ENCODE measurements around the gene RFX2. TPM values are rescaled to one million over a fixed set of nuclear protein-coding genes. Genes with fewer than 3 reads are reported as not detected.

Gene RFX2
- total and polyA plus RNA-seq, 12 donors: 2.3 to 10.4 (median 4.6) TPM

DNA sequence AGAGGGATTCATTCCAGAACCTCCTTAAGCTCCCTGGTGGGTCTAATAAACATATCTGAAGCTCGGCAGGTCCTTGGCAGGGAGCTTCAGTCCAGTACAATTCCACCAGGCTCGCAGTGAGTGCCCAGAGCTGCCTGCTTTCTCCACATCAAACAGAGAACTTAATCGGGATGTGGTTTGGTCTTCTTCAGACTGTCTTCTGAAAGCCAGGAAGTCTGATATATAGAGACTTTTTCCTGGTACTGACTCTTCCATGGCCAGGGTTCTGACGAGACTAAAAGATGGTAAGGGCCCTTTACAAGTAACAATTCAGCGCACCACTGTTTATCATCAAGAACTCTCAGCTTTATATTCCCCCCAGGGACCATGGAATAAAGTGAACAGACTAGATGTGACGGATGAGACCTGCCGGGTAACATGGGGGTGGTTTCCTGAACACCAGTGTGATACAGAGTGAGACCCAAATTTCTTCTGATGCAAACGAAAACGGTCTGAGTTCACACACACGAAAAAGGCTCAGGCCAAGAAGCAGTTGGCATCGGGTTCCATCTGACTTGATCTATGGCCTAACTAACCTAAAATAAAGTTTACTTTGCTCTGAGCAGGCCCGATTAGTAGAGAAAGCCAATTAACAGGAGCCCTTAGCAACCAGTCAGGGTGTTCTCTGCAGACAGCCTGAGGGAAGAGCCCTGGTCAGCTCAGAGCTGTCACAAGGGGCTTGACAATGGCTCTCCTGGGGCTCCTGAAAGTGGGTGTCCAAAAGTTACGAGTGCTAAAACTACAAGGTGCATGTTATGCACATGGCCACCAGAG lies 161.3 kb downstream of the RFX2 start:
- Histone ChIP-seq H3K4me3 (no peak overlapping the region), H3K9me3 (replicated peaks in 1 of 3) (no peaks in the 10 kb centered on the region), H3K36me3 (replicated peaks in 1 of 2) (peaks cover 0 to 9% of the 10 kb centered on the region in 2 donors), H3K27me3 (no peaks in the 10 kb centered on the region), H3K27ac (peak overlapping the region in 3 of 5 donors; percentile 25 to 80 (median 56)), H3K4me1 (replicated peaks in 1 of 2) (peaks cover 21 to 79% of the 10 kb centered on the region in 2 donors)
- TF ChIP-seq POLR2A (IDR thresholded peaks at IDR 0.05): no peak
- TF ChIP-seq, protein P1, sequence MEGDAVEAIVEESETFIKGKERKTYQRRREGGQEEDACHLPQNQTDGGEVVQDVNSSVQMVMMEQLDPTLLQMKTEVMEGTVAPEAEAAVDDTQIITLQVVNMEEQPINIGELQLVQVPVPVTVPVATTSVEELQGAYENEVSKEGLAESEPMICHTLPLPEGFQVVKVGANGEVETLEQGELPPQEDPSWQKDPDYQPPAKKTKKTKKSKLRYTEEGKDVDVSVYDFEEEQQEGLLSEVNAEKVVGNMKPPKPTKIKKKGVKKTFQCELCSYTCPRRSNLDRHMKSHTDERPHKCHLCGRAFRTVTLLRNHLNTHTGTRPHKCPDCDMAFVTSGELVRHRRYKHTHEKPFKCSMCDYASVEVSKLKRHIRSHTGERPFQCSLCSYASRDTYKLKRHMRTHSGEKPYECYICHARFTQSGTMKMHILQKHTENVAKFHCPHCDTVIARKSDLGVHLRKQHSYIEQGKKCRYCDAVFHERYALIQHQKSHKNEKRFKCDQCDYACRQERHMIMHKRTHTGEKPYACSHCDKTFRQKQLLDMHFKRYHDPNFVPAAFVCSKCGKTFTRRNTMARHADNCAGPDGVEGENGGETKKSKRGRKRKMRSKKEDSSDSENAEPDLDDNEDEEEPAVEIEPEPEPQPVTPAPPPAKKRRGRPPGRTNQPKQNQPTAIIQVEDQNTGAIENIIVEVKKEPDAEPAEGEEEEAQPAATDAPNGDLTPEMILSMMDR (IDR thresholded peaks at IDR 0.05): no peak
- no peak for DNase-seq
- 54 to 61% (median 57%) methylated on average over 11 to 13 of the region's 13 CpGs for WGBS, 4 donors
- intact Hi-C loops (cut with DNase I): no loop called here

DNA sequence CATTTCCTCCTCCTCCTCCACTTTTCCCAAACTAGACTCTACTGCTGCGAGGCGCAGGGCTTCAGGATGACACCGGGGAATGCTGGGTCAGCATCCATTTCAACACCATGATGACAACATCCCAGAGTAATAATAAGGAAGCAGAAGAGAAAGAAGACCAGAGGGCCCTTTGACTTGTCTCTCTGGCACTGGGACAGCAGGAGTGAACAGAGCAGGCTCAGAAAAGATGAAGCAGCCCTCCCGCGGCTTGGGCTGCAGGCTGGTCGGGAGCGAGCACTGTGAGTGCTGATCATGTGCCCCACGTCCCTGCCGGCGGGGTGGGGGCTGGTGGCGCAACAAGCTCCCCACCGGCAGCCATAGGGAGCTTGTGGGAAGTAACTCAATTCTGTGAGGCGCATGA lies 162.9 kb downstream of the RFX2 start:
- Histone ChIP-seq H3K27me3 (no peaks in the 10 kb centered on the region), H3K27ac (peak overlapping the region in 4 of 5 donors; percentile 25 to 80 (median 63)), H3K9me3 (replicated peaks in 1 of 3) (no peaks in the 10 kb centered on the region), H3K4me1 (replicated peaks in 1 of 2) (peaks cover 5 to 74% of the 10 kb centered on the region in 2 donors), H3K4me3 (no peak overlapping the region), H3K36me3 (replicated peaks in 1 of 2) (peaks cover 0 to 9% of the 10 kb centered on the region in 2 donors)
- DNase-seq: peak; percentile 56 to 85 (median 69)
- WGBS, 4 donors: 44 to 74% (median 53%) methylated on average over 8 to 13 of the region's 13 CpGs
- no peak for TF ChIP-seq POLR2A (IDR thresholded peaks at IDR 0.05)
- TF ChIP-seq, protein P1 (IDR thresholded peaks at IDR 0.05): no peak
- intact Hi-C loops (cut with DNase I): no loop called here

DNA sequence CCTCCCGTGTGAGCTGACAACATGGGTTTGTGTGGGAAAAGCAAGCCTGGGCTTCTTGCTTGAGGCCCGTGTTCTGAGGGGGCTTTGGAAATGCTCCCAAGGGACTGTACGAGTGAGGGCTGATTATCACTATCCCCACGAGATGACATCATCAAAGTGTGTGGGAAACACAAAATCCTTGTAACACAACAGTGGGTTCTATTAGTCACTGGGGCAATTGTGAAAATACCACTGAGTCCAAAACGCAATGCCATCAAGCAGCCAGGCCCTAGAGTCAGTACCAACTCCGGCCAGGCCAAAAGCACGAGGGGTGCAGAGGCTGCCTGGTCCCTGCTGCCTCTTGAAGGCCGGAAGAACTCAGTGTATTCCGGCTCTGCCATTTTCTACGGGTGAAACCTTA lies 166.7 kb downstream of the RFX2 start:
- Histone ChIP-seq H3K27me3 (no peaks in the 10 kb centered on the region), H3K4me3 (no peak overlapping the region), H3K36me3 (replicated peaks in 1 of 2) (peaks cover 0 to 25% of the 10 kb centered on the region in 2 donors), H3K9me3 (replicated peaks in 1 of 3) (no peaks in the 10 kb centered on the region), H3K4me1 (replicated peaks in 1 of 2) (peaks cover 0 to 36% of the 10 kb centered on the region in 2 donors), H3K27ac (peak overlapping the region in 2 of 5 donors; percentile 3 to 33)
- TF ChIP-seq, protein P1 (IDR thresholded peaks at IDR 0.05): no peak
- TF ChIP-seq POLR2A (IDR thresholded peaks at IDR 0.05): no peak
- intact Hi-C loops (cut with DNase I): no loop called here
- 54 to 75% (median 66%) methylated on average over 6 to 10 of the region's 10 CpGs for WGBS, 4 donors
- DNase-seq: no peak

Other genes starting within 250 kb of the RFX2 start
- gene FUT5, start 240.0 kb downstream of the RFX2 start, total RNA-seq: not detected
- not detected for gene FUT5, start 240.0 kb downstream of the RFX2 start, polyA plus RNA-seq
- 100 to 1,000 TPM; 288 to 842 (median 410) TPM for gene NDUFA11, start 206.7 kb downstream of the RFX2 start, total RNA-seq
- gene NDUFA11, start 206.7 kb downstream of the RFX2 start, polyA plus RNA-seq: 100 to 1,000 TPM; 300 to 856 (median 442) TPM
- 10 to 100 TPM in 3 of 9 donors, 1 to 10 TPM in 6; 5.0 to 14.4 (median 8.4) TPM for gene VMAC, start 205.6 kb downstream of the RFX2 start, total RNA-seq
- gene VMAC, start 205.6 kb downstream of the RFX2 start, polyA plus RNA-seq: 10 to 100 TPM in 1 of 3 donors, 1 to 10 TPM in 2; 3.5 to 15.6 (median 4.8) TPM
- gene CAPS, start 196.2 kb downstream of the RFX2 start, total RNA-seq: 100 to 1,000 TPM in 1 of 9 donors, 10 to 100 TPM in 7, 1 to 10 TPM in 1; 8.8 to 146 (median 18.3) TPM
- 100 to 1,000 TPM in 1 of 3 donors, 10 to 100 TPM in 1, 1 to 10 TPM in 1; 7.1 to 104 (median 75.9) TPM for gene CAPS, start 196.2 kb downstream of the RFX2 start, polyA plus RNA-seq
- 100 to 1,000 TPM in 2 of 9 donors, 10 to 100 TPM in 7; 55.0 to 179 (median 84.0) TPM for gene RANBP3, start 132.4 kb downstream of the RFX2 start, total RNA-seq
- gene RANBP3, start 132.4 kb downstream of the RFX2 start, polyA plus RNA-seq: 100 to 1,000 TPM in 1 of 3 donors, 10 to 100 TPM in 2; 60.9 to 118 (median 62.3) TPM
- not detected for gene ACSBG2, start 25.2 kb upstream of the RFX2 start, total RNA-seq
- gene ACSBG2, start 25.2 kb upstream of the RFX2 start, polyA plus RNA-seq: not detected
- gene MLLT1, start 169.5 kb upstream of the RFX2 start, total RNA-seq: 10 to 100 TPM in 8 of 9 donors, 1 to 10 TPM in 1; 9.3 to 66.3 (median 22.8) TPM
- gene MLLT1, start 169.5 kb upstream of the RFX2 start, polyA plus RNA-seq: 10 to 100 TPM; 10.4 to 41.1 (median 33.6) TPM
- gene ACER1, start 223.1 kb upstream of the RFX2 start, total RNA-seq: under 1 TPM in 1 of 9 donors, not detected in 8; 0.11 TPM
- gene ACER1, start 223.1 kb upstream of the RFX2 start, polyA plus RNA-seq: under 1 TPM in 1 of 3 donors, not detected in 2; 0.16 TPM